GM19240 (cell line): ENCODE data around the gene PIK3R4.

Source experiments
- DNase-seq: peaks from one replicate; pipeline ENCODE4 v3.0.0; 2011; ENCODE audit warnings: low spot score; ENCODE audit not compliant: insufficient read length

PIK3R4 gene

GRCh38 chr3:130741946-130742610 is 4.6 kb downstream of the PIK3R4 start:
- no peak for DNase-seq

- no peak for DNase-seq
Measured at GRCh38 chr3:130739848-130740247, 6.8 kb downstream of the PIK3R4 start.

- DNase-seq, result no peak
Measured at GRCh38 chr3:130738241-130738640, 8.4 kb downstream of the PIK3R4 start.

- no peak for DNase-seq
Measured at GRCh38 chr3:130737622-130738021, 9.0 kb downstream of the PIK3R4 start.

- DNase-seq, result no peak
Measured at GRCh38 chr3:130733236-130733875, 13.3 kb downstream of the PIK3R4 start.

GRCh38 chr3:130732501-130732900 is 14.1 kb downstream of the PIK3R4 start:
- DNase-seq, result no peak

GRCh38 chr3:130731817-130732216 is 14.8 kb downstream of the PIK3R4 start:
- no peak for DNase-seq

- no peak for DNase-seq
Measured at GRCh38 chr3:130729154-130729553, 17.5 kb downstream of the PIK3R4 start.

- DNase-seq, result no peak
Measured at GRCh38 chr3:130728037-130728436, 18.6 kb downstream of the PIK3R4 start.

- DNase-seq, result no peak
Measured at GRCh38 chr3:130725746-130726145, 20.9 kb downstream of the PIK3R4 start.

- DNase-seq, result no peak
Measured at GRCh38 chr3:130715616-130716015, 31.0 kb downstream of the PIK3R4 start.

GRCh38 chr3:130712718-130713423 is 33.8 kb downstream of the PIK3R4 start:
- DNase-seq, result no peak

GRCh38 chr3:130711565-130712324 is 34.9 kb downstream of the PIK3R4 start:
- no peak for DNase-seq

GRCh38 chr3:130709671-130710070 is 37.0 kb downstream of the PIK3R4 start:
- no peak for DNase-seq

- DNase-seq, result no peak
Measured at GRCh38 chr3:130707902-130708601, 38.6 kb downstream of the PIK3R4 start.

GRCh38 chr3:130705501-130705900 is 41.1 kb downstream of the PIK3R4 start:
- DNase-seq, result no peak

GRCh38 chr3:130702985-130703384 is 43.6 kb downstream of the PIK3R4 start:
- DNase-seq, result no peak

- no peak for DNase-seq
Measured at GRCh38 chr3:130700541-130700940, 46.1 kb downstream of the PIK3R4 start.

GRCh38 chr3:130699765-130700164 is 46.9 kb downstream of the PIK3R4 start:
- DNase-seq, result no peak

GRCh38 chr3:130693314-130693713 is 53.3 kb downstream of the PIK3R4 start:
- DNase-seq, result no peak

- no peak for DNase-seq
Measured at GRCh38 chr3:130692455-130692854, 54.2 kb downstream of the PIK3R4 start.
